Camera-type eye (tissue), 1 donor: ENCODE data around the gene GADD45G. TPM values are rescaled to one million over a fixed set of nuclear protein-coding genes. Genes with fewer than 3 reads are reported as not detected.

Source experiments
- total RNA-seq: library from RNA; depleted of rRNA; stranded (reverse); fragments of >200 nt; gene quantifications from one replicate; pipeline ENCODE4 v1.2.3, GENCODE V29; 2014

The GADD45G gene, protein sequence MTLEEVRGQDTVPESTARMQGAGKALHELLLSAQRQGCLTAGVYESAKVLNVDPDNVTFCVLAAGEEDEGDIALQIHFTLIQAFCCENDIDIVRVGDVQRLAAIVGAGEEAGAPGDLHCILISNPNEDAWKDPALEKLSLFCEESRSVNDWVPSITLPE
- total RNA-seq: 130 TPM

DNA sequence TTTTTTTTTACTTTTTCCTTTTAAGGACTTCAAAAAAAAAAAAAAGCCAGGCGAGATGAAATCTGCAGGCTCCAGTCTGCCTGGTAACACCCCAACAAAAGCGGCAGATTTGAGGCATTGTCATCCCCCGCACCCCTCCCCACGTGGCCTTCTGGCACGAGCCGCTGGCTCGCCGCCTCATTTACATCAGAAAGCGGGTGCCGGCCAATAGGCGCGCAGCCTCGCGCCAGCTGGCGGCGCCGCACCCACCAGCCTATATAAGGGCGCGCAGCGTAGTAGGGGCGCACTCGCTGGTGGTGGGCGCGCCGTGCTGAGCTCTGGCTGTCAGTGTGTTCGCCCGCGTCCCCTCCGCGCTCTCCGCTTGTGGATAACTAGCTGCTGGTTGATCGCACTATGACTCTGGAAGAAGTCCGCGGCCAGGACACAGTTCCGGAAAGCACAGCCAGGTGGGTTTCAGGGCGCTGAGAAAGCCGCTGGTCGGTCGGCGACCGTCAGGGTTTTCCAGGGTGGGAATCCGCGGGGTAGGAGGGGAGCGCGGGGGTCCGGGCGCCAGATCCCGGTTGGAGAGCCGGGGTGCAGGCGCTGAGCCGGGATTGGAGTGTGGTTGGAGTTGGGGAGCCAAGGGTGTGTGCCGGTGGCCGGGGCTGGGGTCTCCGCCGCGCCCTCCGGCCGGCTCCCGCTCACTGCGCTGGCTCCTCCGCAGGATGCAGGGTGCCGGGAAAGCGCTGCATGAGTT lies at the start of gene GADD45G:
TSS of gene GADD45G (plus strand) at position 284 of the 736 bp plus-strand sequence. CDS start at position 394, 110 bp downstream.

Other genes starting within 250 kb of the GADD45G start
- 35.8 TPM for gene SEMA4D, start 106.9 kb upstream of the GADD45G start, total RNA-seq